ENCODE results near the gene ZNF778. TPM values are rescaled to one million over a fixed set of nuclear protein-coding genes. Genes with fewer than 3 reads are reported as not detected.

The ZNF778 gene
- total and polyA plus RNA-seq, 2 of the 13 experiments (the other 11 are each of a cell fraction or from before 2014, with no cell fraction given): 3.8 to 7.2 TPM

GRCh38 chr16:89187032-89187769 lies 30.3 kb upstream of the ZNF778 start (continued):
- TF ChIP-seq ZBTB14 (CRISPR knock-in tag; IDR thresholded peaks at IDR 0.05) (no peak), ZNF205 (CRISPR knock-in tag; IDR thresholded peaks at IDR 0.05) (no peak), ZNF256 (CRISPR knock-in tag; conservative IDR thresholded peaks at IDR 0.05) (no peak), ZNF160 (CRISPR knock-in tag; IDR thresholded peaks at IDR 0.05) (peak; percentile 68; the same call in 1 of the 2 replicates), POGZ (CRISPR knock-in tag; IDR thresholded peaks at IDR 0.05) (no peak), ZNF263 (CRISPR knock-in tag; IDR thresholded peaks at IDR 0.05) (0 out of 2 replicates have a peak, but pooled peaks have one; percentile 31), ZNF792 (CRISPR knock-in tag; IDR thresholded peaks at IDR 0.05) (no peak), CTCF (CRISPR knock-in tag; IDR thresholded peaks at IDR 0.05) (peak; percentile 43), ZNF629 (CRISPR knock-in tag; conservative IDR thresholded peaks at IDR 0.05) (0 out of 2 replicates have a peak, but pooled peaks have one; percentile 13), ZSCAN31 (CRISPR knock-in tag; IDR thresholded peaks at IDR 0.05; ENCODE audit: low read depth) (no peak), RXRB (CRISPR knock-in tag; IDR thresholded peaks at IDR 0.05; ENCODE audit: borderline replicate concordance) (no peak), MAFG (CRISPR knock-in tag; IDR thresholded peaks at IDR 0.05) (0 out of 2 replicates have a peak, but pooled peaks have one; percentile 15), AFF4 (CRISPR knock-in tag; IDR thresholded peaks at IDR 0.05) (no peak), CBFB (CRISPR knock-in tag; IDR thresholded peaks at IDR 0.05) (no peak), HDAC1 (CRISPR knock-in tag; IDR thresholded peaks at IDR 0.05) (no peak)

All from HepG2 (cell line).